Kidney epithelial cell (primary cell): Measurements from ENCODE around the gene HS1BP3. TPM values are rescaled to one million over a fixed set of nuclear protein-coding genes. Genes with fewer than 3 reads are reported as not detected.

ENCODE experiments used
- DNase-seq: peaks from one replicate; pipeline ENCODE4 v3.0.0-alpha.2; 2010; ENCODE audit warnings: low read depth
- H3K27me3 ChIP-seq: 2 replicates; pipeline ENCODE4 v1.6.0; 2011; ENCODE audit warnings: low read length; ENCODE audit not compliant: control insufficient read depth, insufficient read depth
- H3K36me3 ChIP-seq: 2 replicates; pipeline ENCODE4 v1.5.1; 2011; ENCODE audit warnings: low read length; ENCODE audit not compliant: control insufficient read depth, insufficient read depth
- H3K4me3 ChIP-seq: 2 replicates; pipeline ENCODE4 v1.5.1; 2011; ENCODE audit warnings: low read depth, mild to moderate bottlenecking, control low read depth, low read length
- CTCF ChIP-seq: IDR thresholded peaks from 2 replicates; pipeline ENCODE4 v1.5.1; 2011; ENCODE audit warnings: mild to moderate bottlenecking, moderate library complexity, low read length, control low read depth, inconsistent platforms; ENCODE audit not compliant: insufficient read depth, poor library complexity, severe bottlenecking
- total RNA-seq: library from RNA; depleted of rRNA; stranded (reverse); fragments of >200 nt; gene quantifications from 2 replicates; pipeline ENCODE4 v1.2.3, GENCODE V29; 2015

The HS1BP3 gene
- total RNA-seq, 1 donor from 2014 or later = 42.4 TPM

- H3K27me3 ChIP-seq = no peaks in the 10 kb centered on the region
- no peak overlapping the region for H3K4me3 ChIP-seq
- no peak for DNase-seq
- no peak for TF ChIP-seq CTCF
- no peaks in the 10 kb centered on the region for H3K36me3 ChIP-seq
Observed at GRCh38 chr2:20692081-20692480, 41.2 kb upstream of the HS1BP3 start.

GRCh38 chr2:20691076-20691734 is 40.3 kb upstream of the HS1BP3 start:
- no peak for TF ChIP-seq CTCF
- Histone ChIP-seq H3K4me3 (no peak overlapping the region), H3K27me3 (no peaks in the 10 kb centered on the region), H3K36me3 (no peaks in the 10 kb centered on the region)
- DNase-seq = no peak

GRCh38 chr2:20689428-20690264 is 38.7 kb upstream of the HS1BP3 start:
- no peak for DNase-seq
- no peak for TF ChIP-seq CTCF
- Histone ChIP-seq H3K4me3 (no peak overlapping the region), H3K36me3 (no peaks in the 10 kb centered on the region), H3K27me3 (no peaks in the 10 kb centered on the region)

GRCh38 chr2:20687260-20687832 is 36.4 kb upstream of the HS1BP3 start:
- Histone ChIP-seq H3K4me3 (no peak overlapping the region), H3K27me3 (no peaks in the 10 kb centered on the region), H3K36me3 (no peaks in the 10 kb centered on the region)
- DNase-seq = no peak
- TF ChIP-seq CTCF = no peak

- H3K36me3 ChIP-seq = no peaks in the 10 kb centered on the region
- TF ChIP-seq CTCF = no peak
- no peak for DNase-seq
- no peaks in the 10 kb centered on the region for H3K27me3 ChIP-seq
- H3K4me3 ChIP-seq = no peak overlapping the region
Observed at GRCh38 chr2:20684581-20685063, 33.7 kb upstream of the HS1BP3 start.
